CD4-positive, alpha-beta T cell treated with Interleukin-4 for 4 hours (primary cell): ENCODE results near the gene ENTPD7.

Experiments used
- DNase-seq: peaks from one replicate; pipeline ENCODE4 v3.0.0-alpha.2; 2020

ENTPD7 gene

GRCh38 chr10:99648717-99649116 is 10.6 kb upstream of the ENTPD7 start:
- DNase-seq: no peak

- no peak for DNase-seq
Observed at GRCh38 chr10:99652800-99653390, 6.4 kb upstream of the ENTPD7 start.

- no peak for DNase-seq
Observed at GRCh38 chr10:99654390-99655175, 4.7 kb upstream of the ENTPD7 start.

GRCh38 chr10:99656199-99657064 is 2.9 kb upstream of the ENTPD7 start:
- no peak for DNase-seq

- peak; percentile 25 for DNase-seq
Observed at GRCh38 chr10:99658622-99659030, 683 bp upstream of the ENTPD7 start.

GRCh38 chr10:99659868-99660366 is 608 bp downstream of the ENTPD7 start:
- DNase-seq: no peak

- DNase-seq: no peak
Observed at GRCh38 chr10:99660662-99661376, 1.5 kb downstream of the ENTPD7 start.

GRCh38 chr10:99661377-99661763 is 2.1 kb downstream of the ENTPD7 start:
- DNase-seq: no peak

GRCh38 chr10:99665304-99665703 is 6.0 kb downstream of the ENTPD7 start:
- DNase-seq: no peak

- no peak for DNase-seq
Observed at GRCh38 chr10:99667108-99667751, 7.9 kb downstream of the ENTPD7 start.

GRCh38 chr10:99671386-99671785 is 12.1 kb downstream of the ENTPD7 start:
- no peak for DNase-seq

- no peak for DNase-seq
Observed at GRCh38 chr10:99672884-99673283, 13.6 kb downstream of the ENTPD7 start.

- no peak for DNase-seq
Observed at GRCh38 chr10:99673492-99673891, 14.2 kb downstream of the ENTPD7 start.

- no peak for DNase-seq
Observed at GRCh38 chr10:99674762-99675161, 15.5 kb downstream of the ENTPD7 start.

GRCh38 chr10:99676426-99676825 is 17.1 kb downstream of the ENTPD7 start:
- no peak for DNase-seq

- DNase-seq: no peak
Observed at GRCh38 chr10:99676895-99677294, 17.6 kb downstream of the ENTPD7 start.

GRCh38 chr10:99678921-99679320 is 19.6 kb downstream of the ENTPD7 start:
- no peak for DNase-seq

GRCh38 chr10:99681553-99681952 is 22.2 kb downstream of the ENTPD7 start:
- no peak for DNase-seq

- DNase-seq: no peak
Observed at GRCh38 chr10:99682032-99682431, 22.7 kb downstream of the ENTPD7 start.

- DNase-seq: no peak
Observed at GRCh38 chr10:99682752-99683151, 23.4 kb downstream of the ENTPD7 start.

- DNase-seq: no peak
Observed at GRCh38 chr10:99685597-99685967, 26.3 kb downstream of the ENTPD7 start.

GRCh38 chr10:99689461-99689860 is 30.2 kb downstream of the ENTPD7 start:
- DNase-seq: no peak
